Suprapubic skin (tissue), 4 donors: Measurements from ENCODE around the gene RNASE8. TPM values are rescaled to one million over a fixed set of nuclear protein-coding genes. Genes with fewer than 3 reads are reported as not detected.

Experiments
- DNase-seq, 2 donors: peaks; one replicate each; pipeline ENCODE4 v3.0.0-alpha.2; 2019; ENCODE audit warnings: low spot score in 2 of 2
- H3K27ac ChIP-seq: fragments of 200-600 bp; sonication (generic); one replicate; pipeline ENCODE4 v1.5.1; 2019
- H3K27me3 ChIP-seq: fragments of 200-600 bp; sonication (generic); one replicate; pipeline ENCODE4 v1.5.1; 2019
- H3K36me3 ChIP-seq: fragments of 200-600 bp; sonication (generic); one replicate; pipeline ENCODE4 v1.5.1; 2019
- H3K4me1 ChIP-seq: fragments of 200-600 bp; sonication (generic); one replicate; pipeline ENCODE4 v1.5.1; 2019
- H3K4me3 ChIP-seq: fragments of 200-600 bp; sonication (generic); one replicate; pipeline ENCODE4 v1.5.1; 2019; ENCODE audit warnings: mild to moderate bottlenecking
- H3K9me3 ChIP-seq: fragments of 200-600 bp; sonication (generic); one replicate; pipeline ENCODE4 v1.5.1; 2019
- EP300 ChIP-seq: sonication (generic); formaldehyde crosslinking; IDR thresholded peaks from one replicate; pipeline ENCODE4 v1.6.1; 2017; ENCODE audit warnings: antibody characterized with exemption
- POLR2A ChIP-seq, 2 donors: fragments of 450-650 bp; IDR thresholded peaks; one replicate each; pipeline ENCODE4 v1.6.1; 2017; ENCODE audit warnings: antibody characterized with exemption in 2 of 2, mild to moderate bottlenecking in 2 of 2, moderate library complexity in 2 of 2
- POLR2AphosphoS5 ChIP-seq, 3 donors: sonication (generic); formaldehyde crosslinking; IDR thresholded peaks; one replicate each; pipeline ENCODE4 v1.6.1; 2017; ENCODE audit warnings: antibody characterized with exemption in 3 of 3
- WGBS: methylation state at CpG from one replicate; pipeline ENCODE4 v1.1.5; 2018; 5-methylcytosine and 5-hydroxymethylcytosine counted together
- total RNA-seq, 4 donors: library from RNA; depleted of rRNA; stranded (reverse); fragments of >200 nt; gene quantifications; one replicate each; pipeline ENCODE4 v1.1.0, GENCODE V29; 2016
- TF ChIP-seq, protein P1 (sequence below), 2 donors: fragments of 200-600 bp in 1 of 2; fragments of 450-650 bp in 1 of 2; sonication (generic) in 1 of 2; IDR thresholded peaks; one replicate each; pipeline ENCODE4 v1.5.1; 2016 to 2019; ENCODE audit warnings: antibody characterized with exemption in 2 of 2, mild to moderate bottlenecking in 1 of 2, moderate library complexity in 1 of 2

Gene RNASE8
- total RNA-seq, 4 donors from 2014 or later = not detected

DNA sequence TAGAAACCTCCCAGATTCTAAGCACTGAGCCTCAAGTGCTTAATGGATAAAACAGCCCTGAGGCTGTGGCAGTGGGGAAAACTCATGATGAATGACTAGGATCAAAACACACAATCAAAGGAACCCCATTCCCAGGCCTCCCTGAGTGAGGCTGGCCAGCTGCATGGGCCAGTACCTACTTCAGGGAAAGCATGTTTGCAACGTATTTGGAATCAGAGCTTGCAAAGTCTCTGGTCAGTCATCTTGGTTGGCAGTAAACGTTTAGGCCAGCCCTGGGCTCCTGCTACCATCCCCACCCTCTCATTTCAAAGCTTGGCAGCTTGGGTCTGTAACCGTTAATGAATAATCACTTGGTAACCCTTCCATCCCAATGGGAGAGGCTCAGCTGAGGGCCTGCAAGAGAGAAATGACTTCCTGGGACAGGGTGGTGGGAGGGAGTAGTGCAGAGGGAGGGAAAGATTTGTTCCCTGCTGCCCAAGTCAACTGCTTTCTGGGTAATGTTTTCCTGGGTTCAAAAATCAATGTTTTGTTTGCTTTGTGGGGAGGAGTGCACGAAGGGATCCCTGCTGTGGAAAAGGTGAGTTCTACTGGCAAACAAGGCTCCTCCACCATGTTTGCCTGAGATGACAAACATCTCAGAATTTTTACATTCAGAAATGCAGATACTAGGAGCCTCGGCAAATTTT is 2.0 kb upstream of the RNASE8 start:
- WGBS = 57% methylated on average over 5 of the region's 5 CpGs
- TF ChIP-seq POLR2A (IDR thresholded peaks at IDR 0.05) = no peak
- TF ChIP-seq, protein P1, sequence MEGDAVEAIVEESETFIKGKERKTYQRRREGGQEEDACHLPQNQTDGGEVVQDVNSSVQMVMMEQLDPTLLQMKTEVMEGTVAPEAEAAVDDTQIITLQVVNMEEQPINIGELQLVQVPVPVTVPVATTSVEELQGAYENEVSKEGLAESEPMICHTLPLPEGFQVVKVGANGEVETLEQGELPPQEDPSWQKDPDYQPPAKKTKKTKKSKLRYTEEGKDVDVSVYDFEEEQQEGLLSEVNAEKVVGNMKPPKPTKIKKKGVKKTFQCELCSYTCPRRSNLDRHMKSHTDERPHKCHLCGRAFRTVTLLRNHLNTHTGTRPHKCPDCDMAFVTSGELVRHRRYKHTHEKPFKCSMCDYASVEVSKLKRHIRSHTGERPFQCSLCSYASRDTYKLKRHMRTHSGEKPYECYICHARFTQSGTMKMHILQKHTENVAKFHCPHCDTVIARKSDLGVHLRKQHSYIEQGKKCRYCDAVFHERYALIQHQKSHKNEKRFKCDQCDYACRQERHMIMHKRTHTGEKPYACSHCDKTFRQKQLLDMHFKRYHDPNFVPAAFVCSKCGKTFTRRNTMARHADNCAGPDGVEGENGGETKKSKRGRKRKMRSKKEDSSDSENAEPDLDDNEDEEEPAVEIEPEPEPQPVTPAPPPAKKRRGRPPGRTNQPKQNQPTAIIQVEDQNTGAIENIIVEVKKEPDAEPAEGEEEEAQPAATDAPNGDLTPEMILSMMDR (IDR thresholded peaks at IDR 0.05) = no peak
- TF ChIP-seq EP300 = no peak
- TF ChIP-seq POLR2AphosphoS5 (IDR thresholded peaks at IDR 0.05) = no peak
- H3K4me1 ChIP-seq = peaks cover 3% of the 10 kb centered on the region
- no peaks in the 10 kb centered on the region for H3K9me3 ChIP-seq
- H3K4me3 ChIP-seq = no peak overlapping the region
- no peak for DNase-seq
- no peaks in the 10 kb centered on the region for H3K36me3 ChIP-seq
- no peak overlapping the region for H3K27ac ChIP-seq
- no peaks in the 10 kb centered on the region for H3K27me3 ChIP-seq

DNA sequence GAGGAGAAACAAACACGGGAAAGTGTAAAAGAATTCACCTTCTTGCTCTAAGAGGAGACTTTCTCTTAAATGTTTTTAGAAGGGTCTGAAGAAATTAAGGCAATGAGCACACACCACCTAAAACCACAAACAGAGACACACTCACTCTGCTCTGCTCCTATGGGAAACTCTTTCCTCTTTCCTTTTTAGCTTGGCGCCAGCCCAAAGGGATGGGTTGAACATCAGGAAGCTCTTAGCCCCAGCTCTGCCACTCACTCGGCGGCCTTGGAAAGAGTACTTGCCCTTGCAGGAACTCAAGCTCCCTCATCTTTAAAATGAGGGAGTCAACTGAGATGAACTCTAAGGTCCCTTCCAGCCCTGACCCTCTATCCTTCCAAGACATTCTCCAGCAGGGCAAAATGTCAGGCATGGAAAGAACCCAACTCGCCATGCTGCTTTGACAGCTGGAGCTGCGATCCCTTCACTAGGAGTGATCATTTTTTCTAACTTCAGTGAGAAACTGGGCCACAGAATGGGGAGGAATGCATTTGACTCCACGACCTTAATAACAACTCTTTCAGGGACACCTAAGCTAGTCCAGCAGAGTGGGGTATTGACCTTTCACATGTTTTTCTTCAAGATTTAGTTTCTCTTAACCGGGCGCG is 980 bp upstream of the RNASE8 start:
- Histone ChIP-seq H3K4me3 (no peak overlapping the region), H3K4me1 (peaks cover 3% of the 10 kb centered on the region), H3K36me3 (no peaks in the 10 kb centered on the region), H3K27ac (no peak overlapping the region), H3K9me3 (no peaks in the 10 kb centered on the region), H3K27me3 (no peaks in the 10 kb centered on the region)
- DNase-seq = no peak
- TF ChIP-seq, protein P1 (IDR thresholded peaks at IDR 0.05) = no peak
- WGBS = 72% methylated on average over 10 of the region's 10 CpGs

DNA sequence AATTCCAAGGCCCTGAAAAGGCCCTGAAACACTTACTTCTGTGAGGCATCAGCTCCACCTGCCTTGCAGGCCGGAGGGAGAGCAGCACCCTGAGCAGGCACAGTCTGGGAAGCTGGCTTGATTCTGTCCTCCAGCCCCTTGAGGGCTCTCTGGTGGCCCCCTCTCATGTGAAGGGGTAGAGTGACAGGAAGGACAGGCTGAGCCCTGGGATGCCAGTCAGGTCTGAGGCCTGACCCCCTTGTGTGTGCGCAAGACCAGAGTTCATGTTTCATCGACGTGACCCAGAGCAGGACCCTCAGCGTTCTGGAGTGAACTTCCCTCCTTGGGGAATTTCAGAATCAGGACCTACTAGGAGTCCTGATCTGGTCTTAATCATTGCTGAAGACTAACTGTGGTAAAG is 1.3 kb downstream of the RNASE8 start:
- WGBS = 86% methylated on average over 4 of the region's 5 CpGs
- no peak for TF ChIP-seq EP300
- TF ChIP-seq, protein P1 (IDR thresholded peaks at IDR 0.05) = no peak
- TF ChIP-seq POLR2AphosphoS5 (IDR thresholded peaks at IDR 0.05) = no peak
- TF ChIP-seq POLR2A (IDR thresholded peaks at IDR 0.05) = no peak
- no peaks in the 10 kb centered on the region for H3K9me3 ChIP-seq
- no peaks in the 10 kb centered on the region for H3K27me3 ChIP-seq
- H3K36me3 ChIP-seq = no peaks in the 10 kb centered on the region
- no peak overlapping the region for H3K27ac ChIP-seq
- H3K4me1 ChIP-seq = peaks cover 3% of the 10 kb centered on the region
- no peak for DNase-seq
- no peak overlapping the region for H3K4me3 ChIP-seq

DNA sequence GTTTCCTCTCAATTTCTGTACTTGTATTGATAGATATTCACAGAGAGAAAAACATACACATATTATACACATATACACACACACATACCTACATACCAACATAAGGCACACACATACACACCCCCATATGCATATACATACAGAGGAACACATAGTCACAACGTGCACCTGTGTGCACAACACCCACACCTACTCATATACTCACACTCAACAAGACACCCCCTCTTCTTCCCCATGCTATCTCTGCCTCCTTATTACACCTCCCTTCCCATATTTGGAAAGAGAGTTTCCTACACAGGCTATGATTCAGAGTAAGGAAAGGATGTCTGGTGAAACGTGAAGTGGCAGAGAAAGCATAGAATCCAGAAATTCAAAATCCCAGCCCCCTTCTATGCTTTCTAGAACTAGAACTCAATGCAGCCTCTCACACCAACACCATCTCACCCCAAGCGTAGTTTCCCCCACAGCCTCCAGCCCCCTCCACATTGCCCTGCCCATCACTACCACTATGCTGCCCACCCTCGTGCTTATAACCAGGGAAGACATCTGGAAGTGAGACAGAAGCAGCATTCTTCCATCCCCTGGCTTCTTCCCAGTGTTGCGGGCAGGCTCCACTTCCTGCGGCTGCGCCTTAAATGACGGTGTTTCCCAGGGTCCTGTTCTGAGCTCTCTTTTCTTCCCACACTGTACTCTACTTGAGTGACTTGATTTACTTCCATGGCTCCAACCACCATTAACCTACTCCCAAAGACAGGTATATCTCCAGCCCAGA is 2.4 kb downstream of the RNASE8 start:
- WGBS = 66% methylated on average over 8 of the region's 8 CpGs
- Histone ChIP-seq H3K36me3 (no peaks in the 10 kb centered on the region), H3K4me3 (no peak overlapping the region), H3K4me1 (peaks cover 3% of the 10 kb centered on the region), H3K27me3 (no peaks in the 10 kb centered on the region), H3K27ac (no peak overlapping the region), H3K9me3 (no peaks in the 10 kb centered on the region)
- DNase-seq = no peak
- TF ChIP-seq EP300 (no peak), POLR2AphosphoS5 (IDR thresholded peaks at IDR 0.05) (no peak), POLR2A (IDR thresholded peaks at IDR 0.05) (no peak)
- TF ChIP-seq, protein P1 (IDR thresholded peaks at IDR 0.05) = no peak
